A549 (cell line): Measurements from ENCODE around the gene KCNA10. TPM values are rescaled to one million over a fixed set of nuclear protein-coding genes. Genes with fewer than 3 reads are reported as not detected.

Experiments
- ATAC-seq, 2 experiments: fragments of 200-7000 bp in 1 of 2; fragments of >200 bp in 1 of 2; cut with Nextera tagmentation in 1 of 2; cut with Tn5 transposase in 1 of 2; 3 replicates each; pipeline versions ENCODE4 v1.8.0 to v1.9.1; 2018 to 2020; ENCODE audit warnings: mild to moderate bottlenecking in 1 of 2, moderate library complexity in 1 of 2
- CTCF ChIA-PET: fragments of 300-600 bp; sonication (Branson Sonifier 250); formaldehyde crosslinking; extraction: SDS; loops from one replicate; lab custom pipeline; 2021; ENCODE audit warnings: antibody characterized with exemption, inconsistent platforms; lab: Yijun Ruan, JAX
- POLR2A ChIA-PET: fragments of 350-600 bp; formaldehyde crosslinking; extraction: SDS; loops from one replicate; lab custom pipeline; 2021; ENCODE audit warnings: antibody characterized with exemption, inconsistent platforms; lab: Yijun Ruan, JAX
- DNase-seq, 2 experiments: peaks; one replicate each; pipeline versions ENCODE4 v3.0.0 to v3.0.0-alpha.2; 2011 to 2016; ENCODE audit warnings: low read depth in 1 of 2, low spot score in 1 of 2
- FAIRE-seq: peaks from 2 replicates; lab custom pipeline; 2011; peaks lifted over from hg19 to GRCh38; lab: Jason Lieb, UNC
- H3K27ac ChIP-seq, 2 experiments: fragments of >200 bp; sonication (Bioruptor Twin); formaldehyde crosslinking; 3 replicates each; pipeline ENCODE4 v1.5.1; 2016 to 2017
- H3K4me1 ChIP-seq: fragments of >200 bp; sonication (Bioruptor Twin); formaldehyde crosslinking; 3 replicates; pipeline ENCODE4 v1.6.1; 2016
- H3K4me2 ChIP-seq: fragments of >200 bp; sonication (Bioruptor Twin); formaldehyde crosslinking; 3 replicates; pipeline ENCODE4 v1.6.1; 2016
- H3K4me3 ChIP-seq: fragments of >200 bp; sonication (Bioruptor Twin); formaldehyde crosslinking; 3 replicates; pipeline ENCODE4 v1.5.1; 2016
- H3K9me3 ChIP-seq: fragments of >200 bp; sonication (Bioruptor Twin); formaldehyde crosslinking; 3 replicates; pipeline ENCODE4 v1.6.1; 2016
- BCL3 ChIP-seq: fragments of >200 bp; sonication (Bioruptor Twin); formaldehyde crosslinking; IDR thresholded peaks from 3 replicates; pipeline ENCODE4 v1.6.1; 2016
- CBX2 ChIP-seq: fragments of 200-600 bp; sonication (generic); IDR thresholded peaks from 2 replicates; pipeline ENCODE4 v1.6.1; 2016; ENCODE audit warnings: low read depth, mild to moderate bottlenecking, borderline replicate concordance
- E2F6 ChIP-seq: IDR thresholded peaks from 2 replicates; pipeline ENCODE4 v1.6.1; 2012; ENCODE audit warnings: low read depth, borderline replicate concordance
- EHF ChIP-seq: fragments of 250-450 bp; sonication (Bioruptor Pico); IDR thresholded peaks from 2 replicates; pipeline ENCODE4 v1.5.0; 2020; ENCODE audit warnings: mild to moderate bottlenecking
- EHMT2 ChIP-seq: fragments of 200-600 bp; sonication (generic); IDR thresholded peaks from 2 replicates; pipeline ENCODE4 v1.6.1; 2016; ENCODE audit warnings: antibody characterized with exemption, low read depth, mild to moderate bottlenecking, moderate library complexity
- ELK1 ChIP-seq: fragments of 150-350 bp; IDR thresholded peaks from 2 replicates; pipeline ENCODE4 v1.6.1; 2014; ENCODE audit warnings: low read depth, mild to moderate bottlenecking, low read length
- ESRRA ChIP-seq: fragments of 150-350 bp; IDR thresholded peaks from 2 replicates; pipeline ENCODE4 v1.6.1; 2014; ENCODE audit warnings: mild to moderate bottlenecking, low read length, borderline replicate concordance
- HES2 ChIP-seq: fragments of >200 bp; sonication (Bioruptor Twin); formaldehyde crosslinking; IDR thresholded peaks from 2 replicates; pipeline ENCODE4 v1.6.1; 2016
- HOXA7 ChIP-seq: fragments of 250-450 bp; sonication (Bioruptor Pico); IDR thresholded peaks from 2 replicates; pipeline ENCODE4 v1.5.0; 2020; ENCODE audit warnings: mild to moderate bottlenecking, moderate library complexity
- HOXB13 ChIP-seq: fragments of 250-450 bp; sonication (Bioruptor Pico); IDR thresholded peaks from 2 replicates; pipeline ENCODE4 v1.5.0; 2020; ENCODE audit warnings: low read depth, mild to moderate bottlenecking, moderate library complexity
- HOXB5 ChIP-seq: fragments of 250-450 bp; sonication (Bioruptor Pico); IDR thresholded peaks from 2 replicates; pipeline ENCODE4 v1.5.0; 2020; ENCODE audit warnings: mild to moderate bottlenecking, moderate library complexity
- JUN ChIP-seq, 2 experiments: fragments of >200 bp; sonication (Bioruptor Twin); formaldehyde crosslinking; IDR thresholded peaks; 2 replicates in 1 of 2; 3 replicates in 1 of 2; pipeline ENCODE4 v1.6.1; 2016 to 2017
- KDM5A ChIP-seq: fragments of 200-600 bp; sonication (generic); IDR thresholded peaks from 2 replicates; pipeline ENCODE4 v1.6.1; 2016; ENCODE audit warnings: antibody characterized with exemption, mild to moderate bottlenecking
- MAZ ChIP-seq: fragments of 150-350 bp; IDR thresholded peaks from 2 replicates; pipeline ENCODE4 v1.6.1; 2014; ENCODE audit warnings: antibody characterized with exemption, low read depth, low read length, borderline replicate concordance
- NFE2L2 ChIP-seq: fragments of 150-350 bp; conservative IDR thresholded peaks from 2 replicates; pipeline ENCODE4 v1.6.1; 2014; ENCODE audit warnings: low read length
- NPAS2 ChIP-seq: fragments of 250-450 bp; sonication (Bioruptor Pico); IDR thresholded peaks from 2 replicates; pipeline ENCODE4 v1.8.0; 2022; ENCODE audit warnings: mild to moderate bottlenecking, moderate library complexity, borderline replicate concordance
- PHF8 ChIP-seq: fragments of 200-600 bp; sonication (generic); IDR thresholded peaks from 2 replicates; pipeline ENCODE4 v1.6.1; 2016; ENCODE audit warnings: low read depth, mild to moderate bottlenecking, antibody characterized with exemption, moderate library complexity, borderline replicate concordance
- RAD21 ChIP-seq, 2 experiments: fragments of >200 bp in 1 of 2; sonication (Bioruptor Twin) in 1 of 2; formaldehyde crosslinking in 1 of 2; IDR thresholded peaks in 1 of 2; conservative IDR thresholded peaks in 1 of 2; 2 replicates in 1 of 2; 3 replicates in 1 of 2; pipeline ENCODE4 v1.6.1; 2012 to 2018; ENCODE audit warnings: inconsistent platforms in 1 of 2
- RARB ChIP-seq: fragments of 250-450 bp; sonication (Bioruptor Pico); IDR thresholded peaks from 2 replicates; pipeline ENCODE4 v1.8.0; 2021; ENCODE audit warnings: mild to moderate bottlenecking, moderate library complexity
- RCOR1 ChIP-seq: fragments of 150-350 bp; IDR thresholded peaks from 2 replicates; pipeline ENCODE4 v1.6.1; 2014; ENCODE audit warnings: antibody characterized with exemption, low read length, low read depth
- REST ChIP-seq: fragments of 200-600 bp; sonication (generic); IDR thresholded peaks from 2 replicates; pipeline ENCODE4 v1.6.1; 2016; ENCODE audit warnings: antibody characterized with exemption, mild to moderate bottlenecking, moderate library complexity
- RFX5 ChIP-seq: fragments of 450-650 bp; IDR thresholded peaks from 2 replicates; pipeline ENCODE4 v1.7.1; 2014; ENCODE audit warnings: antibody characterized with exemption, mild to moderate bottlenecking, moderate library complexity
- RNF2 ChIP-seq: fragments of 200-600 bp; sonication (generic); IDR thresholded peaks from 2 replicates; pipeline ENCODE4 v1.6.1; 2016; ENCODE audit warnings: low read depth, mild to moderate bottlenecking, antibody characterized with exemption, moderate library complexity, borderline replicate concordance
- TP53 ChIP-seq: fragments of 250-450 bp; sonication (Bioruptor Pico); IDR thresholded peaks from 2 replicates; pipeline ENCODE4 v1.5.0; 2021; ENCODE audit warnings: mild to moderate bottlenecking, moderate library complexity
- ZNF302 ChIP-seq: fragments of 250-450 bp; sonication (Bioruptor Pico); IDR thresholded peaks from 2 replicates; pipeline ENCODE4 v1.9.0; 2021; ENCODE audit warnings: inconsistent platforms, mild to moderate bottlenecking, moderate library complexity
- ZSCAN20 ChIP-seq: fragments of 250-450 bp; sonication (Bioruptor Pico); IDR thresholded peaks from 2 replicates; pipeline ENCODE4 v1.8.0; 2022; ENCODE audit warnings: mild to moderate bottlenecking, moderate library complexity
- WGBS: methylation state at CpG from one replicate; pipeline ENCODE4 v1.1.6; 2017; ENCODE audit errors: missing lambda C conversion rate; 5-methylcytosine and 5-hydroxymethylcytosine counted together
- polyA plus RNA-seq, 4 experiments: library from polyadenylated mRNA; depleted of rRNA in 3 of 4; stranded (reverse); fragments of >200 nt; fragmentation: RNase III in 1 of 4; extraction: RNeasy Plus Mini Kit Qiagen cat#74134 plus additional on column Dnase treatment in 1 of 4; gene quantifications; 2 replicates in 3 of 4; 3 replicates in 1 of 4; pipeline ENCODE4 v1.2.3, GENCODE V29; 2011 to 2017

The KCNA10 gene
- polyA plus RNA-seq, 2 of the 4 experiments (the other 2 are of a cell fraction): not detected

GRCh38 chr1:110480356-110481096 is 38.4 kb downstream of the KCNA10 start:
- H3K4me3 ChIP-seq: no peak overlapping the region
- no peak for FAIRE-seq
- no peak for TF ChIP-seq JUN (IDR thresholded peaks at IDR 0.05)
- TF ChIP-seq RAD21 (conservative IDR thresholded peaks at IDR 0.05 in 1 of 2, IDR thresholded peaks at IDR 0.05 in 1 of 2): no peak
- TF ChIP-seq HES2: no peak
- no peak for TF ChIP-seq HOXB5
- no peak for TF ChIP-seq BCL3
- no peak for TF ChIP-seq RARB
- TF ChIP-seq ZSCAN20 (CRISPR knock-in tag): no peak
- TF ChIP-seq ESRRA: no peak
- no peak for TF ChIP-seq ELK1
- no peak for TF ChIP-seq TP53 (CRISPR knock-in tag)
- no peak for TF ChIP-seq RCOR1
- TF ChIP-seq PHF8: no peak
- TF ChIP-seq, all 56 proteins: peak for 0

GRCh38 chr1:110478886-110479285 is 40.1 kb downstream of the KCNA10 start:
- H3K4me2 ChIP-seq: no peak overlapping the region
- DNase-seq: no peak
- no peak overlapping the region for H3K4me3 ChIP-seq
- peaks cover 32% of the 10 kb centered on the region for H3K4me1 ChIP-seq
- no peaks in the 10 kb centered on the region for H3K9me3 ChIP-seq
- H3K27ac ChIP-seq: peak overlapping the region in 1 of 2 experiments; percentile 82; a peak in 2 of 6 replicates
- no peak for ATAC-seq
- POLR2A ChIA-PET: no interaction called here
- TF ChIP-seq NPAS2 (CRISPR knock-in tag) (no peak), RAD21 (conservative IDR thresholded peaks at IDR 0.05 in 1 of 2, IDR thresholded peaks at IDR 0.05 in 1 of 2) (no peak), E2F6 (no peak), EHMT2 (no peak), HOXB5 (no peak), MAZ (no peak), REST (no peak), NFE2L2 (no peak), EHF (CRISPR knock-in tag) (no peak), RNF2 (no peak), HOXA7 (CRISPR knock-in tag) (no peak), TP53 (CRISPR knock-in tag) (no peak), HOXB13 (CRISPR knock-in tag) (no peak), ZSCAN20 (CRISPR knock-in tag) (no peak), CBX2 (no peak), RCOR1 (no peak), RFX5 (no peak), KDM5A (no peak), ZNF302 (CRISPR knock-in tag) (no peak)
- CTCF ChIA-PET: interaction anchor here (0.9 to 6.2 kb wide), 7 partner anchors 14 to 271 kb away, joined by 3 to 43 read pairs (median 7); partner anchors contain the start of gene KCNA10
- 95% methylated on average over 8 of the region's 8 CpGs for WGBS
- FAIRE-seq: no peak

More at GRCh38 chr1:110480356-110481096, 38.4 kb downstream of the KCNA10 start:
- CTCF ChIA-PET: interaction anchor here (1.3 to 6.2 kb wide), 6 partner anchors 15 to 272 kb away, joined by 3 to 43 read pairs (median 9); no protein-coding TSS in a partner anchor
- no peak overlapping the region; a peak in 1 of 6 replicates for H3K27ac ChIP-seq
- POLR2A ChIA-PET: interaction anchor here (0.6 kb wide), 1 partner anchor 387 kb away, joined by 4 read pairs; no protein-coding TSS in a partner anchor
- ATAC-seq (no peak), DNase-seq (no peak)
- WGBS: 61% methylated on average over 3 of the region's 4 CpGs
- no peak overlapping the region for H3K4me2 ChIP-seq
- no peaks in the 10 kb centered on the region for H3K9me3 ChIP-seq
- peaks cover 31% of the 10 kb centered on the region for H3K4me1 ChIP-seq
